ENCODE results near the gene ZNF567.
"Not testable (repeated sequence)": the region's sequence is repeated elsewhere in the genome, so short reads cannot be mapped to it uniquely, and the experiment has no call there.

Gene ZNF567

GRCh38 chr19:36687214-36688056 lies at the start of gene ZNF567:
Gene ZNF567 (plus strand): TSS chr19:36687612. CDS start chr19:36694868, 7,256 bp downstream.
- peak; percentile 99 for DNase-seq

GRCh38 chr19:36638862-36639510 lies 48.4 kb upstream of the ZNF567 start:
- no peak for DNase-seq

- DNase-seq, result no peak
These were observed 40.7 kb upstream of the ZNF567 start for GRCh38 chr19:36646746-36647145.

GRCh38 chr19:36652958-36653357 lies 34.5 kb upstream of the ZNF567 start:
- DNase-seq, result no peak

- no peak for DNase-seq
These were observed 21.6 kb upstream of the ZNF567 start for GRCh38 chr19:36665832-36666231.

- no peak for DNase-seq
These were observed 18.8 kb upstream of the ZNF567 start for GRCh38 chr19:36668646-36669045.

GRCh38 chr19:36672368-36672767 lies 15.0 kb upstream of the ZNF567 start:
- no peak for DNase-seq

- no peak for DNase-seq
These were observed 13.2 kb upstream of the ZNF567 start for GRCh38 chr19:36674201-36674600.

GRCh38 chr19:36679455-36679854 lies 8.0 kb upstream of the ZNF567 start:
- DNase-seq, result no peak

- no peak for DNase-seq
These were observed 1.6 kb upstream of the ZNF567 start for GRCh38 chr19:36685835-36686234.

GRCh38 chr19:36686365-36687213 lies 823 bp upstream of the ZNF567 start:
- DNase-seq, result peak; percentile 6

GRCh38 chr19:36688058-36688457 lies 646 bp downstream of the ZNF567 start:
- peak; percentile 14 for DNase-seq

GRCh38 chr19:36707134-36707533 lies 19.7 kb downstream of the ZNF567 start:
- DNase-seq, result no peak

GRCh38 chr19:36709423-36709822 lies 22.0 kb downstream of the ZNF567 start:
- DNase-seq, result no peak

GRCh38 chr19:36719687-36720556 lies 32.5 kb downstream of the ZNF567 start:
- no peak for DNase-seq

- not testable (repeated sequence) for DNase-seq
These were observed 48.8 kb downstream of the ZNF567 start for GRCh38 chr19:36736166-36736565.

- no peak for DNase-seq
These were observed 58.5 kb downstream of the ZNF567 start for GRCh38 chr19:36745870-36746269.

- no peak for DNase-seq
These were observed 60.3 kb downstream of the ZNF567 start for GRCh38 chr19:36747750-36748149.

- DNase-seq, result no peak
These were observed 61.2 kb downstream of the ZNF567 start for GRCh38 chr19:36748431-36749275.

GRCh38 chr19:36749613-36750012 lies 62.2 kb downstream of the ZNF567 start:
- not testable (repeated sequence) for DNase-seq

- DNase-seq, result no peak
These were observed 62.8 kb downstream of the ZNF567 start for GRCh38 chr19:36750066-36750691.
